22Rv1 (cell line): ENCODE measurements around the gene HDGF.

Experiments used
- CTCF ChIP-seq: fragments of 450-650 bp; IDR thresholded peaks from 2 replicates; pipeline ENCODE4 v1.5.1; 2017; ENCODE audit warnings: mild to moderate bottlenecking
- ZFX ChIP-seq: fragments of 450-650 bp; IDR thresholded peaks from 2 replicates; pipeline ENCODE4 v1.6.1; 2017; ENCODE audit warnings: antibody characterized with exemption, borderline replicate concordance

GRCh38 chr1:156696755-156697154, 54.7 kb downstream of the HDGF start:
- no peak for TF ChIP-seq CTCF
- no peak for TF ChIP-seq ZFX
